OCI-LY1 (cell line): Measurements from ENCODE around the gene POLRMT.

Experiments
- EZH2 ChIP-seq: fragments of 200-600 bp; sonication (generic), shearing (Covaris generic); IDR thresholded peaks from 2 replicates; pipeline ENCODE4 v1.8.0; 2017; ENCODE audit warnings: borderline replicate concordance, mixed run types, mild to moderate bottlenecking, antibody characterized with exemption, low read length, moderate library complexity, mixed read lengths
- TF ChIP-seq, protein P1 (sequence below): fragments of 200-600 bp; sonication (generic), shearing (Covaris generic); IDR thresholded peaks from 2 replicates; pipeline ENCODE4 v1.5.1; 2017; ENCODE audit warnings: mild to moderate bottlenecking, antibody characterized with exemption, low read length, moderate library complexity, mixed read lengths

DNA sequence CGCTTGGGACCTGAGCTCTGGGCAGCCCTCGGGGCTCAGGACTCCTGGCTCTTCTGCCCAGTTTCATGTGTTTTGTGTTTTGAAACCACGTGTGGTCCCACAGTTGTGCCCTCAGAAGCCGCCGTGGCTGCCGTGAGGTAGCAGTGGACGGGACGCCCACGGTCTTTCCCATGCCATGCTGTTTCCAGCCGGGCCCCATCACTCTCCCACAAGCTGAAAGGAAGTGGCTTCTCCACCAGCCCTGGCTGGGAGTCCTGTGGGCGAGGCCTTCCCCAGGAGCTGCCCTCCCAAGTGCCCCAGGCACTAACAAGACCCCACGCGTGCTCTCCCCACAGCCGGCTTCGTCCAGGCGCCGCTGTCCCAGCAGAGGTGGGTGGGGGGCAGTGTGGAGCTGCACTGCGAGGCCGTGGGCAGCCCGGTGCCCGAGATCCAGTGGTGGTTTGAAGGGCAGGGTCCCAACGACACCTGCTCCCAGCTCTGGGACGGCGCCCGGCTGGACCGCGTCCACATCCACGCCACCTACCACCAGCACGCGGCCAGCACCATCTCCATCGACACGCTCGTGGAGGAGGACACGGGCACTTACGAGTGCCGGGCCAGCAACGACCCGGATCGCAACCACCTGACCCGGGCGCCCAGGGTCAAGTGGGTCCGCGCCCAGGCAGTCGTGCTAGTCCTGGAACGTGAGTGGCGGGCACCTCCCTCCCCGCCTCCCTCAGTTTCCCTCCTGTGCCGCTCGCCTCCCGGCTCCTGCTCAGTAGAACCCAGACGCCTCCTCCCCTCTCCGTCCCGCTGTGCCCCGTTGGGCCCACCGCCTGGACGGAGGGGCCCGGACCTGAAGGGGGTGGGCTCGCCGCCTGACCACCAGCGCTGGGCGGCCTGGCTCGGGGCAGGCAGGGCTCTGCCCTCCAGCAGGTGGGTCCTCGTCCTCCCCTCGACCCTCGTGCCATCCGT lies 55.6 kb downstream of the POLRMT start:
- TF ChIP-seq, protein P1, sequence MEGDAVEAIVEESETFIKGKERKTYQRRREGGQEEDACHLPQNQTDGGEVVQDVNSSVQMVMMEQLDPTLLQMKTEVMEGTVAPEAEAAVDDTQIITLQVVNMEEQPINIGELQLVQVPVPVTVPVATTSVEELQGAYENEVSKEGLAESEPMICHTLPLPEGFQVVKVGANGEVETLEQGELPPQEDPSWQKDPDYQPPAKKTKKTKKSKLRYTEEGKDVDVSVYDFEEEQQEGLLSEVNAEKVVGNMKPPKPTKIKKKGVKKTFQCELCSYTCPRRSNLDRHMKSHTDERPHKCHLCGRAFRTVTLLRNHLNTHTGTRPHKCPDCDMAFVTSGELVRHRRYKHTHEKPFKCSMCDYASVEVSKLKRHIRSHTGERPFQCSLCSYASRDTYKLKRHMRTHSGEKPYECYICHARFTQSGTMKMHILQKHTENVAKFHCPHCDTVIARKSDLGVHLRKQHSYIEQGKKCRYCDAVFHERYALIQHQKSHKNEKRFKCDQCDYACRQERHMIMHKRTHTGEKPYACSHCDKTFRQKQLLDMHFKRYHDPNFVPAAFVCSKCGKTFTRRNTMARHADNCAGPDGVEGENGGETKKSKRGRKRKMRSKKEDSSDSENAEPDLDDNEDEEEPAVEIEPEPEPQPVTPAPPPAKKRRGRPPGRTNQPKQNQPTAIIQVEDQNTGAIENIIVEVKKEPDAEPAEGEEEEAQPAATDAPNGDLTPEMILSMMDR: no peak
- no peak for TF ChIP-seq EZH2
